HepG2 (cell line): ENCODE results near the gene ADGRL1. TPM values are rescaled to one million over a fixed set of nuclear protein-coding genes. Genes with fewer than 3 reads are reported as not detected.

Source experiments
- ATAC-seq: fragments of 200-7000 bp; cut with Tn5 transposase; 3 replicates; pipeline ENCODE4 v1.9.1; 2020; ENCODE audit warnings: mild to moderate bottlenecking, moderate library complexity
- BruUV-seq: library from RNA; stranded (reverse); fragments of 400-500 nt; replicated peaks from 2 replicates; lab custom pipeline; 2021; lab: Mats Ljungman, UMichigan
- CTCF ChIA-PET: fragments of 300-600 bp; formaldehyde crosslinking; extraction: SDS; loops from one replicate; lab custom pipeline; 2021; ENCODE audit warnings: low total read pairs, inconsistent platforms, low intra/inter-chr PET ratio; lab: Yijun Ruan, JAX
- POLR2A ChIA-PET: fragments of 350-600 bp; sonication (Branson Sonifier 250); formaldehyde crosslinking; loops from one replicate; lab custom pipeline; 2020; ENCODE audit warnings: antibody characterized with exemption, inconsistent platforms; lab: Yijun Ruan, JAX
- DNase-seq: peaks from one replicate; pipeline ENCODE4 v3.0.0-alpha.2; 2015; ENCODE audit warnings: low spot score
- FAIRE-seq: peaks from 3 replicates; lab custom pipeline; 2011; peaks lifted over from hg19 to GRCh38; lab: Jason Lieb, UNC
- H2AFZ ChIP-seq: one replicate; pipeline ENCODE4 v1.6.1; 2011; ENCODE audit warnings: low read length, inconsistent platforms
- H3K27ac ChIP-seq: fragments of 300-600 bp; 3 replicates; pipeline ENCODE4 v1.8.0; 2011; ENCODE audit warnings: mixed run types, mild to moderate bottlenecking, mixed read lengths, low read length, inconsistent platforms; ENCODE audit not compliant: insufficient read depth; ENCODE audit errors: extremely low read length
- H3K27me3 ChIP-seq, 2 experiments: fragments of 200-600 bp in 1 of 2; 2 replicates in 1 of 2; 3 replicates in 1 of 2; pipeline versions ENCODE4 v1.6.0 to v1.8.0; 2011; ENCODE audit warnings: low read length in 2 of 2, mild to moderate bottlenecking in 2 of 2, moderate library complexity in 2 of 2, inconsistent platforms in 1 of 2; ENCODE audit not compliant: insufficient read depth in 2 of 2, control insufficient read depth in 1 of 2
- H3K36me3 ChIP-seq, 2 experiments: fragments of 200-600 bp in 1 of 2; replicated peaks in 1 of 2; 2 replicates in 1 of 2; 3 replicates in 1 of 2; pipeline versions ENCODE4 v1.5.1 to v1.8.0; 2011; ENCODE audit warnings: low read length in 2 of 2, inconsistent platforms in 1 of 2; ENCODE audit not compliant: insufficient read depth in 2 of 2, control insufficient read depth in 1 of 2
- H3K4me1 ChIP-seq: 2 replicates; pipeline ENCODE4 v1.5.1; 2012; ENCODE audit warnings: low read length, inconsistent platforms; ENCODE audit not compliant: insufficient read depth
- H3K4me2 ChIP-seq: 2 replicates; pipeline ENCODE4 v1.6.0; 2011; ENCODE audit warnings: low read depth, low read length, inconsistent platforms
- H3K4me3 ChIP-seq, 3 experiments: fragments of 200-600 bp in 1 of 3; sonication (generic), shearing (Covaris generic) in 1 of 3; replicated peaks in 1 of 3; 2 replicates each; pipeline ENCODE4 v1.5.1; 2011 to 2016; ENCODE audit warnings: low read length in 3 of 3, inconsistent platforms in 2 of 3, low read depth in 2 of 3, mild to moderate bottlenecking in 2 of 3, control low read depth in 1 of 3, mixed read lengths in 1 of 3; ENCODE audit not compliant: insufficient read depth in 1 of 3
- H3K79me2 ChIP-seq: one replicate; pipeline ENCODE4 v1.6.1; 2011; ENCODE audit warnings: low read length, inconsistent platforms; ENCODE audit not compliant: insufficient read depth
- H3K9ac ChIP-seq: 2 replicates; pipeline ENCODE4 v1.6.0; 2011; ENCODE audit warnings: mild to moderate bottlenecking, low read depth, low read length, inconsistent platforms; ENCODE audit not compliant: insufficient read depth
- H3K9me3 ChIP-seq: 2 replicates; pipeline ENCODE4 v1.5.1; 2012; ENCODE audit warnings: mild to moderate bottlenecking, low read length
- H4K20me1 ChIP-seq: 2 replicates; pipeline ENCODE4 v1.6.0; 2011; ENCODE audit warnings: inconsistent platforms, mild to moderate bottlenecking, low read length, moderate library complexity; ENCODE audit not compliant: insufficient read depth
- CBX5 ChIP-seq: sonication (generic); formaldehyde crosslinking; IDR thresholded peaks from 2 replicates; pipeline ENCODE4 v1.4.0; 2020; ENCODE audit warnings: missing genetic modification reagents, borderline replicate concordance
- GATAD1 ChIP-seq: IDR thresholded peaks from 2 replicates; pipeline ENCODE4 v1.6.1; 2016; ENCODE audit warnings: missing genetic modification reagents, missing compliant biosample characterization
- KDM4B ChIP-seq: sonication (generic); formaldehyde crosslinking; IDR thresholded peaks from 2 replicates; pipeline ENCODE4 v1.4.0; 2020; ENCODE audit warnings: missing genetic modification reagents
- PHF8 ChIP-seq: sonication (generic); formaldehyde crosslinking; IDR thresholded peaks from 2 replicates; pipeline ENCODE4 v1.5.0; 2020; ENCODE audit warnings: missing genetic modification reagents
- SP140L ChIP-seq: sonication (generic); formaldehyde crosslinking; IDR thresholded peaks from 2 replicates; pipeline ENCODE4 v1.4.0; 2020; ENCODE audit warnings: missing genetic modification reagents, borderline replicate concordance
- SRSF4 ChIP-seq: fragments of 200-400 bp; formaldehyde crosslinking; IDR thresholded peaks from one replicate; pipeline ENCODE4 v1.6.1; 2018; ENCODE audit warnings: mild to moderate bottlenecking, low read depth, low read length, moderate library complexity; ENCODE audit not compliant: poor library complexity, severe bottlenecking
- TOPORS ChIP-seq: sonication (generic); formaldehyde crosslinking; IDR thresholded peaks from 2 replicates; pipeline ENCODE4 v1.8.0; 2023; ENCODE audit warnings: mild to moderate bottlenecking, missing genetic modification reagents
- ZBTB7B ChIP-seq: sonication (generic); formaldehyde crosslinking; IDR thresholded peaks from 2 replicates; pipeline ENCODE4 v1.4.0; 2020; ENCODE audit warnings: missing genetic modification reagents
- ZNF564 ChIP-seq: sonication (generic); formaldehyde crosslinking; IDR thresholded peaks from 2 replicates; pipeline ENCODE4 v1.8.1; 2023; ENCODE audit warnings: mild to moderate bottlenecking, missing genetic modification reagents
- ZNF850 ChIP-seq: sonication (generic); formaldehyde crosslinking; conservative IDR thresholded peaks from 2 replicates; pipeline ENCODE4 v1.9.0; 2021; ENCODE audit warnings: mild to moderate bottlenecking, missing genetic modification reagents
- WGBS: methylation state at CpG from one replicate; pipeline ENCODE4 v1.1.6; 2017; ENCODE audit warnings: low lambda C conversion rate; 5-methylcytosine and 5-hydroxymethylcytosine counted together
- in situ Hi-C: cut with HindIII; loops from 2 replicates; pipeline ENCODE4 v1.10.0; 2017; ENCODE audit warnings: low pct_unique_long_range_greater_than_20kb; ENCODE audit not compliant: extremely low pct_ligation_motif_present
- intact Hi-C: fragments of 100-400 bp; cut with micrococcal nuclease; formaldehyde crosslinking; loops from one replicate; pipeline ENCODE4 v1.10.0; 2022; ENCODE audit not compliant: unreplicated experiment
- polyA plus RNA-seq, 8 experiments: library from polyadenylated mRNA; depleted of rRNA in 3 of 8; stranded (reverse) in 7 of 8; unstranded in 1 of 8; fragments of >200 nt; fragmentation: Illumina TruSeq in 4 of 8; extraction: Trizol in 4 of 8; gene quantifications; 2 replicates each; pipeline versions ENCODE4 v1.2.1 to v1.2.3, GENCODE V29; 2011 to 2016; ENCODE audit warnings: low read depth in 4 of 8, missing spikeins in 1 of 8, mixed read lengths in 1 of 8; ENCODE audit not compliant: insufficient read depth in 1 of 8
- total RNA-seq, 5 experiments: library from RNA; depleted of rRNA; stranded (reverse); fragments of >200 nt; fragmentation: Illumina TruSeq; extraction: Trizol; gene quantifications; 2 replicates each; pipeline ENCODE4 v1.2.3, GENCODE V29; 2016; ENCODE audit warnings: low read depth in 1 of 5
- TF ChIP-seq, protein P1 (sequence below): sonication (generic); formaldehyde crosslinking; IDR thresholded peaks from 2 replicates; pipeline ENCODE4 v1.4.0; 2020; ENCODE audit warnings: low read depth, missing genetic modification reagents
- TF ChIP-seq, protein P2 (sequence below): sonication (generic); formaldehyde crosslinking; IDR thresholded peaks from 2 replicates; pipeline ENCODE4 v1.8.0; 2022; ENCODE audit warnings: missing genetic modification reagents, mild to moderate bottlenecking, inconsistent platforms, borderline replicate concordance
- TF ChIP-seq, protein P3 (sequence below): sonication (generic); formaldehyde crosslinking; IDR thresholded peaks from 2 replicates; pipeline ENCODE4 v1.9.0; 2021; ENCODE audit warnings: missing genetic modification reagents, borderline replicate concordance
- TF ChIP-seq, protein P4 (sequence below): sonication (generic); formaldehyde crosslinking; IDR thresholded peaks from 2 replicates; pipeline ENCODE4 v1.4.0; 2020; ENCODE audit warnings: low read depth, mild to moderate bottlenecking, missing genetic modification reagents
- TF ChIP-seq, protein P5 (sequence below): sonication (generic); formaldehyde crosslinking; IDR thresholded peaks from 2 replicates; pipeline ENCODE4 v1.4.0; 2020; ENCODE audit warnings: missing genetic modification reagents, mild to moderate bottlenecking, borderline replicate concordance

ADGRL1 gene
- total and polyA plus RNA-seq, 2 of the 13 experiments (the other 11 are each of a cell fraction or from before 2014, with no cell fraction given), result 0.49 to 1.7 TPM

DNA sequence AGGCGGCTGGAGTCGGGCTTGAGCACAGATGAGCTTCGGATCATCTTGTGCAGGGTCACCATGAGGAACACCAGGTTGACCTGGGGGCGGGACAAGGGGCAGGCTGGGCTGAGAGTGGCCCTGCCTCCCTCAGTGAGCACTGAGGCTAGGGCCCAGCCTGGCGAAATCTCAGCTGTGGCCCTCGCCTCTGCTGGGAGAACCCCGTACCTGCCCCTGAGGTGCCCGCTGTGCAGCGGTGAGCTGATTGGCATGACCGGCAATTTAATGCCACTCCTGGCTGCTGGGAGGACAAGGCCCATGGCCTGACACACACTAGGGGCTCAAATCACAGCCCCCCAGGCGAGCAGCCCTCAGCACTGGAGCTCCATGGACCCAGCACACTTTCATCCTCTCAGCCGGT, 49.8 kb downstream of the ADGRL1 start:
- Histone ChIP-seq H3K9me3 (no peaks in the 10 kb centered on the region), H3K4me1 (peaks cover 6% of the 10 kb centered on the region; the same call in 1 of the 2 replicates), H3K36me3 (no peaks in the 10 kb centered on the region), H3K4me3 (no peak overlapping the region), H3K9ac (no peak overlapping the region), H4K20me1 (no peaks in the 10 kb centered on the region), H3K27me3 (no peaks in the 10 kb centered on the region; a peak in 1 of 5 replicates), H3K79me2 (no peaks in the 10 kb centered on the region), H2AFZ (no peak overlapping the region), H3K4me2 (no peak overlapping the region), H3K27ac (no peak overlapping the region)
- ATAC-seq (no peak), FAIRE-seq (no peak), DNase-seq (no peak)
- 84% methylated on average over 2 of the region's 12 CpGs for WGBS
- CTCF ChIA-PET, result no interaction called here
- POLR2A ChIA-PET, result no interaction called here
- intact Hi-C loops, result no loop called here
- no TSS peak for BruUV-seq
- in situ Hi-C loops, result no loop called here
- TF ChIP-seq GATAD1 (CRISPR knock-in tag) (no peak), ZBTB7B (CRISPR knock-in tag) (no peak), CBX5 (CRISPR knock-in tag) (no peak), KDM4B (no peak), PHF8 (no peak), ZNF850 (no peak), ZNF564 (CRISPR knock-in tag) (no peak), SRSF4 (no peak), SP140L (CRISPR knock-in tag) (no peak), TOPORS (no peak)
- TF ChIP-seq, protein P1, sequence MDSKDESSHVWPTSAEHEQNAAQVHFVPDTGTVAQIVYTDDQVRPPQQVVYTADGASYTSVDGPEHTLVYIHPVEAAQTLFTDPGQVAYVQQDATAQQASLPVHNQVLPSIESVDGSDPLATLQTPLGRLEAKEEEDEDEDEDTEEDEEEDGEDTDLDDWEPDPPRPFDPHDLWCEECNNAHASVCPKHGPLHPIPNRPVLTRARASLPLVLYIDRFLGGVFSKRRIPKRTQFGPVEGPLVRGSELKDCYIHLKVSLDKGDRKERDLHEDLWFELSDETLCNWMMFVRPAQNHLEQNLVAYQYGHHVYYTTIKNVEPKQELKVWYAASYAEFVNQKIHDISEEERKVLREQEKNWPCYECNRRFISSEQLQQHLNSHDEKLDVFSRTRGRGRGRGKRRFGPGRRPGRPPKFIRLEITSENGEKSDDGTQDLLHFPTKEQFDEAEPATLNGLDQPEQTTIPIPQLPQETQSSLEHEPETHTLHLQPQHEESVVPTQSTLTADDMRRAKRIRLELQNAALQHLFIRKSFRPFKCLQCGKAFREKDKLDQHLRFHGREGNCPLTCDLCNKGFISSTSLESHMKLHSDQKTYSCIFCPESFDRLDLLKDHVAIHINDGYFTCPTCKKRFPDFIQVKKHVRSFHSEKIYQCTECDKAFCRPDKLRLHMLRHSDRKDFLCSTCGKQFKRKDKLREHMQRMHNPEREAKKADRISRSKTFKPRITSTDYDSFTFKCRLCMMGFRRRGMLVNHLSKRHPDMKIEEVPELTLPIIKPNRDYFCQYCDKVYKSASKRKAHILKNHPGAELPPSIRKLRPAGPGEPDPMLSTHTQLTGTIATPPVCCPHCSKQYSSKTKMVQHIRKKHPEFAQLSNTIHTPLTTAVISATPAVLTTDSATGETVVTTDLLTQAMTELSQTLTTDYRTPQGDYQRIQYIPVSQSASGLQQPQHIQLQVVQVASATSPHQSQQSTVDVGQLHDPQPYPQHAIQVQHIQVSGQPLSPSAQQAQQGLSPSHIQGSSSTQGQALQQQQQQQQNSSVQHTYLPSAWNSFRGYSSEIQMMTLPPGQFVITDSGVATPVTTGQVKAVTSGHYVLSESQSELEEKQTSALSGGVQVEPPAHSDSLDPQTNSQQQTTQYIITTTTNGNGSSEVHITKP (CRISPR knock-in tag), result no peak
- TF ChIP-seq, protein P2, sequence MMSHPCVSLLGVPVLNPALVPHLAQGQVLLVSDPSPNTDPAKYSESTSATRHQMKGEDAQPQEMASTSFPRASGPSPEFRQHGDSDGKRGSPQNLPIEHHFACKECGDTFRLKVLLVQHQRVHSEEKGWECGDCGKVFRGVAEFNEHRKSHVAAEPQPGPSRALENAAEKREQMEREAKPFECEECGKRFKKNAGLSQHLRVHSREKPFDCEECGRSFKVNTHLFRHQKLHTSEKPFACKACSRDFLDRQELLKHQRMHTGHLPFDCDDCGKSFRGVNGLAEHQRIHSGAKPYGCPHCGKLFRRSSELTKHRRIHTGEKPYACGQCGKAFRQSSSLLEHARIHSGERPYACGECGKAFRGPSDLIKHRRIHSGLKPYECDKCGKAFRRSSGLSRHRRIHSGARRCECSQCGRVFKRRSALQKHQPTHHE, result no peak
- TF ChIP-seq, protein P3, sequence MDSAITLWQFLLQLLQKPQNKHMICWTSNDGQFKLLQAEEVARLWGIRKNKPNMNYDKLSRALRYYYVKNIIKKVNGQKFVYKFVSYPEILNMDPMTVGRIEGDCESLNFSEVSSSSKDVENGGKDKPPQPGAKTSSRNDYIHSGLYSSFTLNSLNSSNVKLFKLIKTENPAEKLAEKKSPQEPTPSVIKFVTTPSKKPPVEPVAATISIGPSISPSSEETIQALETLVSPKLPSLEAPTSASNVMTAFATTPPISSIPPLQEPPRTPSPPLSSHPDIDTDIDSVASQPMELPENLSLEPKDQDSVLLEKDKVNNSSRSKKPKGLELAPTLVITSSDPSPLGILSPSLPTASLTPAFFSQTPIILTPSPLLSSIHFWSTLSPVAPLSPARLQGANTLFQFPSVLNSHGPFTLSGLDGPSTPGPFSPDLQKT (CRISPR knock-in tag), result no peak
- TF ChIP-seq, protein P4, sequence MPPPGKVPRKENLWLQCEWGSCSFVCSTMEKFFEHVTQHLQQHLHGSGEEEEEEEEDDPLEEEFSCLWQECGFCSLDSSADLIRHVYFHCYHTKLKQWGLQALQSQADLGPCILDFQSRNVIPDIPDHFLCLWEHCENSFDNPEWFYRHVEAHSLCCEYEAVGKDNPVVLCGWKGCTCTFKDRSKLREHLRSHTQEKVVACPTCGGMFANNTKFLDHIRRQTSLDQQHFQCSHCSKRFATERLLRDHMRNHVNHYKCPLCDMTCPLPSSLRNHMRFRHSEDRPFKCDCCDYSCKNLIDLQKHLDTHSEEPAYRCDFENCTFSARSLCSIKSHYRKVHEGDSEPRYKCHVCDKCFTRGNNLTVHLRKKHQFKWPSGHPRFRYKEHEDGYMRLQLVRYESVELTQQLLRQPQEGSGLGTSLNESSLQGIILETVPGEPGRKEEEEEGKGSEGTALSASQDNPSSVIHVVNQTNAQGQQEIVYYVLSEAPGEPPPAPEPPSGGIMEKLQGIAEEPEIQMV (CRISPR knock-in tag), result no peak
- TF ChIP-seq, protein P5, sequence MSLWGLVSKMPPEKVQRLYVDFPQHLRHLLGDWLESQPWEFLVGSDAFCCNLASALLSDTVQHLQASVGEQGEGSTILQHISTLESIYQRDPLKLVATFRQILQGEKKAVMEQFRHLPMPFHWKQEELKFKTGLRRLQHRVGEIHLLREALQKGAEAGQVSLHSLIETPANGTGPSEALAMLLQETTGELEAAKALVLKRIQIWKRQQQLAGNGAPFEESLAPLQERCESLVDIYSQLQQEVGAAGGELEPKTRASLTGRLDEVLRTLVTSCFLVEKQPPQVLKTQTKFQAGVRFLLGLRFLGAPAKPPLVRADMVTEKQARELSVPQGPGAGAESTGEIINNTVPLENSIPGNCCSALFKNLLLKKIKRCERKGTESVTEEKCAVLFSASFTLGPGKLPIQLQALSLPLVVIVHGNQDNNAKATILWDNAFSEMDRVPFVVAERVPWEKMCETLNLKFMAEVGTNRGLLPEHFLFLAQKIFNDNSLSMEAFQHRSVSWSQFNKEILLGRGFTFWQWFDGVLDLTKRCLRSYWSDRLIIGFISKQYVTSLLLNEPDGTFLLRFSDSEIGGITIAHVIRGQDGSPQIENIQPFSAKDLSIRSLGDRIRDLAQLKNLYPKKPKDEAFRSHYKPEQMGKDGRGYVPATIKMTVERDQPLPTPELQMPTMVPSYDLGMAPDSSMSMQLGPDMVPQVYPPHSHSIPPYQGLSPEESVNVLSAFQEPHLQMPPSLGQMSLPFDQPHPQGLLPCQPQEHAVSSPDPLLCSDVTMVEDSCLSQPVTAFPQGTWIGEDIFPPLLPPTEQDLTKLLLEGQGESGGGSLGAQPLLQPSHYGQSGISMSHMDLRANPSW (CRISPR knock-in tag), result no peak
